HG03159 (cell line): ENCODE measurements around the gene GARIN5A.
"Not testable (repeated sequence)": the region's sequence is repeated elsewhere in the genome, so short reads cannot be mapped to it uniquely, and the experiment has no call there.

Source experiments
- ATAC-seq: cut with Tn5 transposase; IDR thresholded peaks from one replicate; pipeline ENCODE4 v1.9.1; 2021; ENCODE audit warnings: mild to moderate bottlenecking, moderate library complexity; ENCODE audit not compliant: unreplicated experiment

GARIN5A gene

DNA sequence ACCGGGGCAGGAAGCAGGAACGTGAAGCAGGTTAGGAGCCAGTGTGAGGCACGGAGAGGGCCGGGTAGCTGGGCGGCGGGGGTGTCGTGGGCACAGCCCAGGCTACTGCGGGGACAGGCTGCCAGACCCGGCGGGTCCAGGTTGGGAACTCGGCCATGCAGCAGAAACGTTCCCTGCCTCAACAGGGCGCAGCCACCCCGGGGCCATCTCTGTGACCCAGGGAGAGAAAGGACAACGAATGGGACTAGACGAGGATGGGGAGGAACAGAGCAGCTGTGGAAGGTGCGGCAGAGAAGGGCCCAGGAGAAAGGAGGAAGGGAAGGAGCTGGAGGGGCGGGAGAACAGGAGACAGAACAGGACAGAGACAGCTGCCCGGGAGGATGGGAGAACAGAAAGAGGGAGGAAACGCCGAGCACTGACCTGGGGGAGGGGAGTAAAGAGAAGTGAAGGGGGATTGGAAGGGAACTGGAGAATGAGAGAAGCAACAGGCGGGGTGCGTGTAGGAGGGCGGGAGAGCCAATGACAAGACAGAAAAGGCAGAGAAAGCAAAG, 12.9 kb upstream of the GARIN5A start:
- ATAC-seq, result no peak

DNA sequence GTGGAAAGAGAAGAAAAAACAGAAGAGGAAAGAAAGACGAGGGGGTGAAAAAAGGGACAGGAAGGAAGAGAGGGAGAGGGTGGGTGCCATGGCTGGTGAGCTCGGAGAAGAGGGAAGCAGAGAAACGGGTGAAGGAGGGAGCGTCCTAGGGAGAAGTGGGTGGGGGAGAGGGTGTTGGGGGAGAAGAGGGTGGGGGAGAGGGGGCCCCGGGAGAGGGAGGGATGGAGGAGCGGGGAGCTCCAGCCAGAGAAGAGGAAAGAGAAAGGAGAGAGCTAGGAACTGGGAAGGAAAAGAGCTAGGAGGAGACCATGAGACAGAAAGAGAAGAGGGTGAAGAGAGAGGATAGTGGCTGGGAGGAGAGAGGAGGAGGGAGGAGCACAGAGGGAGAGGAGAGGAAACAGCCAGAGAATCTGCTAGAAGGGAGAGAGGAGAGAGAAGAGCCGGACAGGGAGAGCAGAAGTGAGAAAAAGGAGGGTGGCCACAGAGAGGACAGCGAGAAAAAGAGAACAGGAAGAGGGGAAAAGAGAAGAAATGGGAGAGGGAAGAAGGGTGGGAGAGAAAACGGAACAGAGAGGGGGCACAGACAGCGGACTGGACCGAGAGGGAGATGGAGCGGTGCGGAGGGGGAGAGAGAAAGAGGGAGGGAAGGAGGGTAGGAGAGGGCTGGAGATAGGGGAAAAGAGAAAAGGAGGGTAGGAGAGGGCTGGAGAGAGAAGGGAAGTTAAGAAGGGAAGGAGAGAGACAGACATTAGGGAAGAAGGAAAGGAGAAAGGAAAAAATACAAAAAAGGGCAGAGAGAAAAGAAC, 11.9 kb upstream of the GARIN5A start:
- ATAC-seq, result no peak

DNA sequence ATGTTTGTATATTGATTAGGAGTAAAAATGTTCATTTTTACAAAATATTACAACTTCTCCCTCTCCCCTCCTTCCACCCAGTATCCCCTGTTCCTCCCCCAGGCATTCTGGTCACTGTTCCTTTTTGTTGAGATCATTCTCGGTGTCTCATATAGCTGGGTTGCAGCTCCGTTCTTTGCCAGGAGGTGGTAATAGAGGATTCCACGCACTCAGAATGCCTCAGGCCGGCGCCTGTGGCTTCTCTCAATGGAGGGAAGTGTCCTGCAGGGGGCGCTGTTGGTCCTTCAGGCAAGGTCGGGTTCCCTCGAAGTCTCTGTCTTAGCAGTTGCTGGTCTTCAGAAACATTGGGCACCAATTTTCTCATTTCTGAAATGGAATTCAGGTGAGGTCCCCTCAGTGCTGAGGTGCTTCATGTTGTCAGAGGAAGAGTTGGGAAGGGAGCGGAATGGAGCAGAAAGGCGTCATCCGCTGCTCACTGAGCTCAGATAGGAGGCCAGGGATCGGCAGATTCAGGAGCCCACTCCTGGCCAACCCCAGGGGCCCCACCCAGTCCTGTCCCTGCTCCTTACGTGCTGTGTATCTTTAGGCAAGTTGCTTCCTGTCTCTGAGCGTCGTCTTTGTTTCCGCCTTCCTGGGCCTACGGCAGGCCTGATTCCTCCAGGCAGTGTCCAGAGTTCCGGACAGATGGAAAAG, 10.3 kb upstream of the GARIN5A start:
- no peak for ATAC-seq

DNA sequence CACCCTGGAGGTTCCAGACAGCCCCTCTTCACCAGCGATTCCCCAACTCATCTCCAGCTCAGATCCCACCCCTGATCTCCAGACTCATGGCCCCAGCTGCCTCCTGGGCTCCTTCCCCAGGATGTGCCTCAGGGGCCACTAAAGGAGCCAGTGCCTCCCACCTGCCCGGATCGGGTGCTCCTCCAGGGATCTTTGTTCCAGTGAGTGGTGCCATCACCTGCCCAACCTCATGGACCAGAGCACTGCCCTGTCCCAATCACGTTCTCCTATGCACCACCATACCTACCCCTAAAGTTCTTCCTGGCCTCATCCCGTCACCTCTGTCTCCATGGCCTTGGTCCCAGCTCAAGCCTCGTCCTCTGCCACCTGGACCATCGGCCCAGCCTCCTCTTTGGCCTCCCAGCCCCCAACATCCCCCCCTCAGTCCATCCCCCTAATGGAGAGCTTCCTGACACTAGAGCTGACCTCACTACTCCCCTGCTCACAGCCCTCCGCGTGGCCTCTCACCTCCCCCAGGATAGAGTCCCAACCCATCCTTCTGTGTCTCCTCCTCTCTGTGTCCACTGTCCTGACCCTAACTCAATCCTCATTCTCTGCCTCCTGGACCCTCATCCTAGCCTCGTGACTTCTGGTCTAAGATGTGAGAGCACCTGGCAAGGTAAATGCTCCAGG, 8.8 kb upstream of the GARIN5A start:
- no peak for ATAC-seq

DNA sequence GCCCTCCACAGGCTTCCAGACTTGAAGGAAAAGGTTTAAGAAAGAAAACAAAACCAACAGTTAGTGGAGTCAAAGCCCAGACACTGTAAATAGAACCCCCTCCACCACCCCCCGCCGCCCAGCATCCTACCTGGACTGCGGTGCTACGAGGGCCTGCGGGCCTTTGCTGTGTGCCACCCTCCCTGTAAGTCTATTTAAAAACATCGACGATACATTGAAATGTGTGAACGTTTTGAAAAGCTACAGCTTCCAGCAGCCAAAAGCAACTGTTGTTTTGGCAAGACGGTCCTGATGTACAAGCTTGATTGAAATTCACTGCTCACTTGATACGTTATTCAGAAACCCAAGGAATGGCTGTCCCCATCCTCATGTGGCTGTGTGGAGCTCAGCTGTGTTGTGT, 6.3 kb upstream of the GARIN5A start:
- no peak for ATAC-seq

DNA sequence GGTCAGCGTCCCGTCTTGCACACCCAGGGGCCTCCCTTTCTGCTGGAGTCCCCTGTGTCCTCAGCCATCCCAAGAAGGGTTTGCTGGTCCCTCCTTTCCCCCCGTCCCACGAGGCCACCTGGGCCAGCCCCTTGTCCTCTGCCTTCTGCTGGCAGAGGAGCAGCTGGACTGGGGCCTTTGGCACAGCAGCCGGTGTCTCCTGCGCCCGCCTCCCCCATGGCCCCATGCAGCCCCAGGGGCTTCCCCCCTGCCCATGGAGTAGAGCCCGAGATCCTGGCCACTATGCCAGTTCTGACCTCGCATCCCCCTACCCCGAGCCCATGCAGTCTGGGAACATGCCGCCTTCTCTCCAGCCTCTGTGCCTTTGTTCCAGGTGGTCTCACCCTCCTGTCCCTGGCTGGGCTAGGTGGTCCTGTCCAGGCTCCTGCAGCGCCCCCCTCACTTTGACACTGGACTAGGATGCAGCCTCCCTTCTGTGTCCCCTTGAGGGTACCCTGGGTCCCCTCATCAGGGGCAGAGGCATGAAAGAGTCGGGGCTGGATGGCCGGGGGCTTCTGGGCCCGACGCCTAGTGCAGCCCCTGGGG, 5.7 kb upstream of the GARIN5A start:
- ATAC-seq, result no peak

DNA sequence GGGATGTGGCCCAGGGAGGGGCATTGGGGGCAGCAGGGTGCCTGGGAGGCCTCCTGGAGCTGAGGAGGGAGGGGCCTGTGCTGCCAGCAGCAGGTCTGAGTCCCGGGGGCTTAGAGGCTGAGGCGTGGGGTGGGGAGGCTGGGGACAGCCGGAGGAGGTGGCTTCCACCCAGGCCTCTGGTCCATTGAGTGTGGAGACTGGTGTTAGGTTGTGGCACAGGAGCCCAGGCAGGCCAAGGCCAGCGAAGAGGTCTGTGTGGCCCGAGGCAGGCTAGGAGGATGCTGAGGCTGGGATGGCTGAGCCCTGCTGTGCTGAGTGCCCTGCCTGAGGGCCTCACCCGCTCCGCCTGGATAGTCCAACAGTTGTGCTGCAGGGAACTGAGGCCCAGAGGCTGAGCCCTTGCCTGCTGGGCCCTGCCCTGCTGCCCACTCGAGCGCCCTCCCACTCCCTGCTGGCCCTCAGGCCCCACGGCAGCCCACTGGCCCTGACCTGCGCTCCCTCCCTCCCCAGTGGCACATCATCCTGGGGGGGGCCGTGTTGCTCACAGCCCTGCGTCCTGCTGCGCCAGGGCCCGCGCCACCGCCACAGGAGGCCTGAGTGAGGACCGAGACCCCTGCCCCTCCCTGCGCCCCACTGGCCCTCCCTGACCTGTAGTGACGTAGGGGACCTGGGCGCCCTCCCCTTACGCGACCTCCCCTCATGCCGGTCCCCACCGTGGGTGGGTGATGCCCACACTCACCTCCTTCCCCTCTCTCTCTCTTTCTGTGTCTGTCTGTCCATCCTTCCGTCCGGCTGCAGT, 4.9 kb upstream of the GARIN5A start:
- ATAC-seq, result no peak

DNA sequence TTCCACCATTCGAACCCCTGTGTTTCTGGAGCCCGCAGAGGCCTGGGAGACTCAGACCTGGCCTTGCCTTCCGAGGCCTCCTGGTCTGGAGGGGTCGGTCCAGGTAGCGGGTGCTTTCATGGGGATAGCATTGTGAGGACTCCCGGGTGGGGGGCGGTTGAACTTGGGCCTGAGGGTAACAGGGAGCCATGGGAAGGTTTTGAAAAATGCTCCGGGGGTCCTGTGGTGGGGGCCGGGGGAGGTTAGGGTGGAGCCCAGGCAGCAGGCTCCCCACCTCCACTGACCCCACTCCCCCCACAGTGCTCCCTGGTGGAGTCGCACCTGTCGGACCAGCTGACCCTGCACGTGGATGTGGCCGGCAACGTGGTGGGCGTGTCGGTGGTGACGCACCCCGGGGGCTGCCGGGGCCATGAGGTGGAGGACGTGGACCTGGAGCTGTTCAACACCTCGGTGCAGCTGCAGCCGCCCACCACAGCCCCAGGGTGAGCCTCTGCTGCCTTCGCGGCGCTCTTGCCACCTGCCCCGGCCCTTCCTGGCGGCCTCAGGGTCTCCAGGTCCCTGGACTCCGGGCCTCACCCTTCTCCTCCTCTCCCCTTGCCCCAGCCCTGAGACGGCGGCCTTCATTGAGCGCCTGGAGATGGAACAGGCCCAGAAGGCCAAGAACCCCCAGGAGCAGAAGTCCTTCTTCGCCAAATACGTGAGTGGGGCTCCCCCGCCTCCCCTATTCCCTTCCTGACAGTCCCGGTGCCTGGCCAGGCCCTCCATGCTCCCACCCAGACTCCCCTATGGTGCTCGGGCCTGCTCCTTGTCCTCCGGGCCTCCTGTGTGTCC, 3.8 kb upstream of the GARIN5A start:
- no peak for ATAC-seq

DNA sequence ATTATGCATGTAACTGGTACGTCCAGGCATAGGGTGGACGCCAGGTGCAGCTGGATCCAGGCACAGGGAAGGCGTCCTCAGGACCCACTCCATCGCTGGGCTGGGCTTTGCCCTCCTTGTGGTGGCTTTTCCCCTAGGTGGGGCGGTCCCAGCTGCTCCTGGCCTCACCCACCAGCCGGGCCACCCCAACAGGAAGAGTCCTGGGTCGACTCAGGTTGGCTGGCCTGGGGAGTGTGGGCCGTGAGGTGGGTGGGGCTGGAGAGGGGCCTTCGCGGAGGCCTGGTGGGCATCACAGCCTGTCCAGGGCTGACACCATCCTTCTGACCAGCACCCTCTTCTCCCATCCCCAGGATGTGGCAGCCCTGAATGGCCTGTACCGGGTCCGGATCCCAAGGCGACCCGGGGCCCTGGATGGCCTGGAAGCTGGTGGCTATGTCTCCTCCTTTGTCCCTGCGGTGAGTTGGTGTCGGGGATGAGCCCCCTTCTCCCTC, 3.2 kb upstream of the GARIN5A start:
- ATAC-seq, result no peak

DNA sequence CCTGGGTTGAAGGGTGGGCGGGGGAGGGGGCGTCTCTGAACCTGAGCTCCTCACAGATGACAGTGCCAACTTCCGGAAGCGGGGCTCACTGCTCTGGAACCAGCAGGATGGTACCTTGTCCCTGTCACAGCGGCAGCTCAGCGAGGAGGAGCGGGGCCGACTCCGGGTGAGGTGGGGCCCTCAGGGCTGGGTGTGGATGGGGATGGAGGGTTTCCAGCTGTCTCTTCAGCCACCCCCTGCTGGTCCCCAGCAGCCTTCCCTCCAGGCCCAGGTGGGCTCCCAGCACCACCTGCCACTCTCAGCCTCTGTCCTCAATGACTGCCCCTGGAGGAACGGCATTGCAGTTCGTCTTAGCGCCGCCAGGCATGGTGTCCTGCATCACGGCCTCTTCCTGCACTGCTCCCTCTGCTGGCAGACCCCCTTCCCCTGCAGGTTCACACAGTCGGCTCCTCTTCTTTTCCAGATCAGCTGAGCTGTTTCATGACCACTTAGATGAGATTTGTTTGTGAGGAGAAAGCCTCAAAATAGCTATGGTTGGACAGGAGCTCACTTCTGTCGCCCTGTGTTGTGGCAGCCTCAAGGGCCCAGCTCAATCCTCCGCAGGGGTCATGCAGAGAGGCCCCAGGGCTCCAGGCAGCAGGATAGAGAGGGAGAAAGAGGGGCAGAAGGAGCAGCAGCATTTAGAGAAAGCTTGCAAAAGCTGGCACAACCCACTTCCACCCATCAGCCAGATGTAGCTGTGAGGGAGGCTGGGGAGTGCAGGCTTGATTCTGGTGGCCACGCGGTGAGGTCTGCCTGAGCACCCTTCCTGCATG, 2.5 kb upstream of the GARIN5A start:
- ATAC-seq, result no peak

DNA sequence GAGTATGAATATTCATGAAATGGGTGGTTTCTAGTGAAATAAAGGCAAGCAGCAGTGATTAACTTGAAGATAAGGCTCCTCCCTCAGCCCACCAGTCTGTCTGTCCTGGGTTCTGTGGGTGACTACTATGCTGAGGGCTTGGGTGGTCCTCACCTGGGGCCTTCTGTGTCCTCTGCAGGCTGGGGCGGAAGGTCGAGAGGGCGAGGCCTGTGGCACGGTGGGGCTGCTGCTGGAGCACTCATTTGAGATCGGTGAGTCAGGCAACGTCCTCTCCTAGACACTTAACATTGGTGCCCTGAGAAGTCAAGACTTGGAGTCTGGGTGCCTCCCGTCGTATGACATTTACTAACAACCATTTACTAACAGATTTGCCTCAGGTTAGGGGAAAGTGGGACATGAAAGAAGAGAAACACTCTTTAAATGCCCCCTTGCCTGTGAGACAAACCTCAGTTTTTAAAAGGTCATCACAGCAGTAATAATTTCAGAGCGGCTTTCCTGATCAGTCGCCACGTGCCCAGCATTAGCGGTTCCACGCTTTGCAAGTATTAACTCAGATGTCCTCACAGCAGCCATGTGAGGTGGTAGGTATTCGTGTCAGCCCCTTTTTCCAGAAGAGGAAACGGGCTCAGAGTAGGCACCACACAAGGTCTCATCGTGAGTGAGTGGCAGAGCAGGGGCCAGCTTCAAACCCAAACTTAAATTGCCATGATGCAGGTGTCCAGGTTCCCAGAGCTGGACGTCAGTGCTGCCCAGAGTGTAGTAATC, 1.3 kb upstream of the GARIN5A start:
- ATAC-seq, result no peak

DNA sequence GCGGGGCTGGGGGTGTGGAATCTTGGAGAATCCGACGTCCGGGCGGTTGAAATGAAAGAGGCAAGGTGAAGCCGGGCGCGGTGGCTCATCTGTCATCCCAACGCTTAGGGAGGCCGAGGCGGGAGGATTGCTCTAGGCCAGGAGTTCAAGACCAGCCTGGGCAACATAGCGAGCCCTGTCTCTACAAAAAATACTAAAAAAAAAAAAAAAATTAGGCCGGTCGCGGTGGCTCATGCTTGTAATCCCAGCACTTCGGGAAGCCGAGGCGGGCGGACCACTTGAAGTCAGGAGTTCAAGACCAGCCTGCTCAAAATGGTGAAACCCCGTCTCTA, 225 bp upstream of the GARIN5A start:
- ATAC-seq, result no peak

DNA sequence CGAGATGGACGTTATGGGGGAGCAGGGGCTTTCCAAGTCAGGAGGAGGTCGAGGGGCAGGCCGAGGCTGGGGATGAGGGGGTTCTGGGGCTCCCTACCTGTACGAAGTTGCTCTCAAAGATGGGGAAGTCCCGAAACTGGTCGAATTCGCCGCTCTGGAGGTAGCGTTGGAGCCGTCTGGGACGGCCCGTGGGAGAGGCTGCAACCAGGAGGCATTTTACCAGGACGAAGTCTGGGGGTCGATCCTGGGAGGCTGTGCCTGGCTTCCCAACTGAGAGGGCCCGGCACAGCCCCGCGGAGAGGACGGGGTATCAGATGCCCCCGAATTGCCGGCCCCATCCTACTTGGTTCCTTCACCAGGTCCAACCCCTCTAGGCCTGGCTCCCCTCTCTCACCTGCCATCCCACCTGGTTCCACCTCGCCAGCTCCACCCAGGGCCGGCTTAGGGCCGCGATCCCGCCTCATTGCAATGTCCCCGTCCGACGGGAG, 868 bp downstream of the GARIN5A start:
- no peak for ATAC-seq

DNA sequence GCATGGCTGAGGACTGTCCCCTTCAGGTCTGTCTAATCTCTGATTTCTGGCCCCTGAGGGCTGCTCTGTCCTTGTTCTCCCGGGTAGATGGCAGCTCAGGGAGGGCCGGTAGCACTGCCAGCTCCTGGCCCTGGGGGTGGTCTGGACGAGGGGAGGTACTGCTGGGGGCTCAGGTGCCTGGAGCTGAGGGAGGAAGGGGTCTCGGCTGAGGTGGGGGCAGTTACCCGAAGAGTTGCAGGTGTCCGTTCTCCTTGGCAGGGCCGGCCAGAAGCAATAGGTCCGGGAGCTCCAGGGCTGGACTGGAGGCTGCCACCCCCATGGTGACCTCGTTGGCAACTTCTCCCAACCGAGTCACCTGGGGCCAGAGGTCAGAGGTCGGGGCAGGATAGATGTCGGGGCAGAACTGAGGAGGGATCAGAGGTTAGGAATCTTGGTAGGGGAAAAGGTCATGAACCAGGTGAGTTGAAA, 1.5 kb downstream of the GARIN5A start:
- ATAC-seq, result no peak

DNA sequence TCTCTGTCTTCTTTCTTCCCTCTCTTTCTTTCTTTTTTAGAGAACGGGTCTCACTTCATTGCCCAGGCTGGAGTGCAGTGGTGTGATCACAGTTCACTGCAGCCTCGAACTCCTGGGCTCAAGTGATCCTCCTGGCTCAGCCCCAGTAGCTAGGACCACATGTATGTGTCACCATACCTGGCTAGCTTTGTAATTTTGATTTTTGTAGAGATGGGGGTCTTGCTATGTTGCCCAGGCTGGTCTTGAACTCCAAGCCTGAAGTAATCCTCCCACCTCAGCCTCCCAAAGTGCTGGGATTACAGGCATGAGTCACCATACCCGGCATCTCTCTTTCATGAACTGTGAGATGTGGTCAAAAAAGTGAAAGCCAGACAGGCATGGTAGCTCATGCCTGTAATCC, 3.3 kb downstream of the GARIN5A start:
- ATAC-seq, result not testable (repeated sequence)

DNA sequence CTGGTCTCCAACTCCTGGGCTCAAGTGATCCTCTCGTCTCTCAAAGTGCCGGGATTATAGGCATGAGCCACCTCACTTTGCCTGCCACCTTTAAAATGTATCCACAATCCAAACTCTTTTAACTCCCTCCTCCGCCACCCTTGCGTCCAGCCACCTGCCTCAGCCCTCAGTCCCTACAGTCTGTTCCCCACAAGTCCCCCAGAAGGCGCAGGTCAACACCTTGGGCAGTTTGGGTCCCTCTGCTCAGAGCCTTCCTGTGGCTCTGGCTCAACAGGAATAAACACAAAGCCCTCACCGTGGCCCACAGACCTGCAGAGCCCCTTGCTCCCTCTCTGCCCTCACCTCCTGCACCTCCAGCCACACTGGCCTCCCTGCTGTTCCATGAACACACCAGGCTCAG, 7.8 kb downstream of the GARIN5A start:
- no peak for ATAC-seq

DNA sequence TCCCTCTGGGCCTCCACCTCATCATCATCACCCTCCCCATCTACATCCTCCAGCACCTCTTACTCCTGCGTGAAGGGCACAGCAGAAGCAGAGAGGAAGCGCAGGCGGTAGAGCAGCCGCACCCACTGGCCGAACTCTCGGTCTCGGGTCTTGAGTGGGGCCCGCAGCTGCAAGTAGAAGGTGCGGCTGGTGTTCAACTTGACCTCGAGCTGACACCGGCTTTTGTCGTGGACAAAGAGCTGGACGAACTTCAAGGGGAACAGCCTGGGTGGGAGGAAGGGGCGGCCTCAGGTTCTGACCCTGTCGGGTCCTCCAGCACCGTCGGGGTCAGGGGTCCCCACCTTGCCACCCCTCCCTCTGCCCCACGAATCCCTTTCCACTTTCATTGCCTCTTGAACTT, 9.1 kb downstream of the GARIN5A start:
- no peak for ATAC-seq

DNA sequence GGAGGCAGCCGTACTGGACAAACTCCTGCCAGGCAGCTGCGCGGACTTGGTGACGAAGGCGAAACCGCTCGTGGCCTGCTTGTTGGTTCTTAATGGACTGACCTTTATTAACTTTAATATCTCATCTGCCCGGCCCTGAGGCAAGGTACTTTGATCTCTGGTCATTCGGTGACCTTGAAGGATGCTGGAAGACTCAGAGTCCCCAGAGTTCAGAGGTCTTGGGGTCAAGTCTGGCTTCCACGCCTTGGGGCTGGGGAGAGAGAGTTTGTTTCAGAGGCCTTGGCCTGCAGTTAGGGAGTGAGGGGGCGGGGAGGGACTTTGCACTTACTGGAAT, 10.0 kb downstream of the GARIN5A start:
- ATAC-seq, result no peak
